ENCODE data around the gene SYMPK.
"Not testable (repeated sequence)": the region's sequence is repeated elsewhere in the genome, so short reads cannot be mapped to it uniquely, and the experiment has no call there.

Gene SYMPK

DNA sequence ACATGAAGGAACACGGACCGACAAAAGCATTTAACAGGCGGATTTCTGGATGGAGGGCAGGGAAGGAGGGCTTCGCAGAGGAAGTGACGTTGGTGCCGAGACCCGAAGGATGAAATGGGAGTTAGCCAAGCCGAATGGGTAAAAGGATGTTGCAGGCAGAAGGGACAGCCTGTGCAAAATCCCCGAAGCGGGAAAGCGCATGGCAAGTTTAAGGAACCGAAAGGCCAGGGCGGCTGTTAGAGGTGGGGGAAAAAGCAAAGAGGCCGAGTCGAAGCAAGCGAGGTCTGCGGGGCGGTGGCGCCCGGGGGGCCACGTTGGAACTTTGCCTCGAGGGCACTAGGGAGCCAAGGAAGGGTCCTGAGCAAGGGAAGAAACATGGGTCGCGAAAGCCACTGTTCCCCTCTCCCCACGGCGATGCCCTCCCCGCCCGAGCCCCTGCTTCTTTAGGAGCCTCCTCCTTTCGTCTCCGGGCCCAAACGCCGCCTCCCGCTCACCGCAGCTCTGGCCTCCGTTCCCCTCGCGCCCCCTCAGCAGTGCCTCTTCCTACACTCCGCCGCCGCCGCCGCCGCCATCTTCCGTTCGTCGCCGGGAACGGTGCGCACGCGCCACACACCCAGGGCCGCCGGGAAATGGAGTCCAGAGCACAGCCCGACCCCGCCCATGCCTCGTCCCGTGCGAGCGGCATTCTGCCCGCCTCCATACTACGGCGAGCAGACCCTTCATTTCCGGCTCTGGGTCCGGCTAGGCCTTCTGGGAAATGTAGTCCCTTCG lies at the start of gene SYMPK:
SYMPK (minus strand) TSS at position 584 of the 771 bp plus-strand sequence. CDS start 8,652 bp downstream, outside the sequence.
- peak; percentile 99 for DNase-seq

DNA sequence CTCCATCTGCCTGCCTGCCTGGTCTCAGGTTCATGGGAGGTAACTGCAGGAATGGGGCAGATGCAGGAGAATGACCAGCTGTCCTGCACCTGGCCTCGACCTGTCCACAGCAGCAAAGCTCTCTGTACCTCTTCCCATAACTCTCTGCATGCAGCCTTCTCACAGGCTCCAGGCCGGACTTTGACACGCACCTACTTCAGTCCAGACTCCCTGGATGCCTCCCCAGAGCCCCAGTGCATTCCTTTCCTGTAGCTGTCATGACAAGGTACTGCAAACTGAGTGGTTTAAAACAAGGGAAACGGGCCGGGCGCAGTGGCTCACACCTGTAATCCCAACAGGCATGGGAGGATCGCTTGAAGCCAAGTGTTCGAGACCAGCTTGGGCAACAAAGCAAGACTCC lies 48.3 kb upstream of the SYMPK start:
- no peak for DNase-seq

GRCh38 chr19:45908956-45909355 lies 46.0 kb upstream of the SYMPK start:
- DNase-seq: no peak

DNA sequence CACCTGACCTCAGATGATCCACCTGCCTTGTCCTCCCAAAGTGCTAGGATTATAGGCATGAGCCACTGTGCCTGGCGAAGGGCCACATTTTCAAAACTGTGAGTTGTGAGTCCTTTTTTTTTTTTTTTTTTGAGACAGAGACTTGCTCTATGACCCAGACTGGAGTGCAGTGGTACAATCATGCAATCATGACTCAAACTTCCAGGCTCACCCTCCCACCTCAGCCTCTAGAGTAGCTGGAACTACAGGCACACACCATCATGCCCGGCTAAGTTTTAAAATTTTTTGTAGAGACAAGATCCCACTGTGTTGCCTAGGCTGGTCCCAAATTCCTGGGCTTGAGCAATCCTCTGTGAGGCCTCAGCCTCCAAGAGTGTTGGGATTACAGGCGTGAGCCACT lies 43.3 kb upstream of the SYMPK start:
- DNase-seq: no peak

GRCh38 chr19:45905011-45905410 lies 42.1 kb upstream of the SYMPK start:
- DNase-seq: no peak

GRCh38 chr19:45902651-45903625 lies 40.0 kb upstream of the SYMPK start:
- DNase-seq: peak; percentile 99

- DNase-seq: peak; percentile 24
Observed at GRCh38 chr19:45901912-45902650, 39.1 kb upstream of the SYMPK start, which contains the start of gene MYPOP. TSS of gene MYPOP (minus strand) at chr19:45902613. CDS start at chr19:45901773, 840 bp downstream.

DNA sequence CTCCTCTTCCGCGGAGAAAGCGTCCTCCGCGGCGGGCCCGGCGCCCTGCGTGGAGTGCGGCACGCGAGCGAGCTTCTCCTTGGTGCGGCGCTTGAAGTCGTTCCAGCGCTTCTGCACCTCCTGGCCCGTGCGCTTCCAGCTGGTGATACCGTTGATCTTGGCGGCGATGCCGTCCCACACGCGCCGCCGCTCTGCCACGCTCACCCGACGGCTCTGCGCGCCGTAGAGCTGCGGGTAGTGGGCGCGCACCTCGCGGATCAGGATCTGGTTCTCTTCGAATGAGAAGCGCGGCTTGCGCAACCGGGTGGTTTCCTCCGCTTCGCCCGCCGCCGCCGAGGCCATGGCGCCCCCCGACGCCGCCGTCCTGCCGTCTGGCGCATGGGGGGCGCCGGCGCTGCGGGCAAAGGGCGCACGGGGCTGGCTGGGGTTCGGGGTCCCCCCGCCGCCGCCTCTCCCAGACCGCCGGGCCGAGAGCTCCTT lies 38.5 kb upstream of the SYMPK start:
- DNase-seq: no peak

DNA sequence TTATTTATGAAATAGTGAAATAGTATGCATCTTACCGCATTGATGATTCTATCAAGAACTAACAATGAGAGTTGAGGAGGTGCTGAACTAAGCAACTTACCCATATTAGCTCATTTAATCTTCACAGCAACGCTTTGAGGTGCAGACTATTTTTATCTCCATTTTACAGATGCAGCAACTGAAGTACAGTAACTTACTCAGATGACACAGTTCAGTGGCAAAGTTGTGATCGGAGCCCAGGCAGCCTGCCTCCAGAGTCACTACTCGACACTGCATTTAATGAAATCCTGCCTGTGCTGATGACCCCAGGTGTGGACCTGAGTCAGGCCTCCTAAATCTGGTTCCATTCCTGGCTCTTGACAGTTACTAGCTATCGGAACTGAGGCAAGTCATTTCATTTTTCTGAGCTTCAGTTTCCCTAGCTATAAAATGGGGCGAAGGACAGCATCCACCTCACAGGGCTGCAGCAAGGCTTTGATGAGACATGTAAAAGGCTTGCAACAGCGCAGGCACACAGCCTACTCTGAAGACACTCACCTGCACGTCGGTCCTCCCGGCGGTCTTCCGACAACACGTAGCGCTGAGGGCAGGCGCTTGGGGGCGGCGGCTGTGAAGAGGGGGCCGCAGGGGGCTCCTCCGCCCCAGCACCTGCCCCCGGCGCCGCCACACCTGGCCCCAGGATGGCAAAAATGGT lies 37.9 kb upstream of the SYMPK start:
- no peak for DNase-seq

DNA sequence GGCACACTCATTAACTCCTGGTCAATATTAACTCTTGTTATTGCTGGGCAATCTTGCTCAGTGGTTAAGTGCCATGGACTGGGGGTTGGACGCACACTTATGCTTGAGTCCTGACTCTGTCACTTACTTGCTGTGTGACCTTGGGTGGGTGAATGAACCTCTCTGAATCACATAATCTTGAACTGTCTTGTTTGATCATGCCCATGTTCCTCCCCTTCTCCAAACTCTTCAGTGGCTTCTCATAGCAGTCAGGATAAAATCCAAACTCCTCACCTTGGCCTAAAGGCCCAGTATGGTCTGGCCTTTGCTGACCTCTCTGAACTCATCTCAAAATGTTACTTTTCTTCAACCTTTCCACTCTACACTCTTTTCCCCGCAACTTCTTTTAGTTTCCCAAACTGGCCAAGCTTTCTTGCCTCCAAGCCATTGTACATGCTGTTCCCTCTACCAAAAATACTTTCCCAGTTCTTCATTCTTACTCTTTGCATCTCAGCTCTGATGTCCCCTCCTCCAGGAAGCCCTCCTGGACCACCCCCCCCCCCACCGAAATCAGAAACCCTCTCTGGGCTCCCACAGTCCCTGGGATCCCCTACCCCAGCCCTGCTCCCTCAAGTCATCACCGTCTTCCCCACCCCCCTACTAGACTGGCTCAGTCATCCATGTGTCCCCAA lies 37.1 kb upstream of the SYMPK start:
- no peak for DNase-seq

DNA sequence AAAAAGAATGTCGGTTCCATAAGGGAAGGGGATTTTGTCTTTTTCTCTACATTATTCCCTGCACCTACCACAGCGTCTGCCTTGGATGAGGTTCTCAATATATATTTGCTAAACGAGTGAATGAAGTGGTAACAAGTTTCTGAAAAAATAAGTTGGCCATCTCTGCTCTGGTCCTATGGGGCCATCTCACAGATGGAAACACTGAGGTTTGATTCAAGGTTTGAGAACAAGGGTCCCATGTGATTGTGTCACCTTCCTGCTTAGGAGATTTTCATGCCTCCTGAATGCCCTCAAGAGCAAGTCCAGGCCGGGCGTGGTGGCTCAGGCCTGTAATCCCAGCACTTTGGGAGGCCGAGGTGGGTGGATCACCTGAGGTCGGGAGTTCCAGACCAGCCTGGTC lies 36.3 kb upstream of the SYMPK start:
- DNase-seq: no peak

- DNase-seq: no peak
Observed at GRCh38 chr19:45897261-45897812, 34.4 kb upstream of the SYMPK start.

DNA sequence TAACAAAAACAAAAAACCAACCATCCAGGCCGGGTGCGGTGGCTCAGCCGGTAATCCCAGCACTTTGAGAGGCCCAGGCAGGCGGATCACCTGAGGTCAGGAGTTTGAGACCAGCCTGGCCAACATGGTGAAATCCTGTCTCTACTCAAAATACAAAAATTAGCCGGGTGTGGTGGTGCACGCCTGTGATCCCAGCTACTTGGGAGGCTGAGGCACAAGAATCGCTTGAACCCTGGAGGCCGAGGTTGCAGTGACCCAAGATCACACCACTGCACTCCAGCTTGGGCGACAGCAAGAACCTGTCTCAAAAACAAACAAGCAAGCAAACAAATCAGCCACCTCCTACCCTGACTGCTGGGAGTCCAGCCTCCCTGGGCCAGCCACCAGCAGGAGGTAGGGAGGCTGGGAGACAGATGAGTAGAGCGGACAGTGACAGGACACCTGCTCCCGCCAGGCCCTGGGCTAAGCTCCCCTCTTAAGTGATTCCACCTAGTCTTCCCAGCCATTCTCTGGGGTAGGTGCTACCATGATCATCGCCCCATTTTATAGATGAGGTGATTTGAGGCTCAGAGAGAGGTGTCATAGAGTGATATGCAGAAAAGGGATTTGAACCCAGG lies 33.1 kb upstream of the SYMPK start:
- DNase-seq: not testable (repeated sequence)

- DNase-seq: no peak
Observed at GRCh38 chr19:45895519-45895972, 32.6 kb upstream of the SYMPK start.

DNA sequence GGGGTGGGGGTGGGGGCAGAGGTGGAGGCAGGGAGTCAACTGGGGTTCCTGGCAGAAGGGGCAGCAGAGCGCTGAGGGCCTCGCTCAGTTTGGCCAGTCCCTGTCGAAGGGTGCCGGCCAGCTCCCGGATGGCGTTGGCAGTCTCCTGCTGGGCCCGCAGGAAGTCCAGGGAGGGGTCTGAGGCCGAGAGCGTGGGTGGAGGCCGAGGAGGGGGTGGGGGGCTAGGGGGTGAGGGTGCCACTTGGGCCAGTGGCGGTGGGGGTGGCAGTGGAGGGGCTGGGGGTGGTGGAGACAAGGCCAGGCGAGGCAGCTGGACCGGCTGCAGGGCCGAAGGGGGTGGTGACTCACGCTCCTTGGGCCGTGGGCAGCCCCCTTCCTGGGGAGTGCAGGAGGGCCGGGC lies 27.9 kb upstream of the SYMPK start:
- no peak for DNase-seq

- DNase-seq: no peak
Observed at GRCh38 chr19:45889210-45889885, 26.4 kb upstream of the SYMPK start.

GRCh38 chr19:45887200-45887710 lies 24.3 kb upstream of the SYMPK start:
- DNase-seq: no peak

DNA sequence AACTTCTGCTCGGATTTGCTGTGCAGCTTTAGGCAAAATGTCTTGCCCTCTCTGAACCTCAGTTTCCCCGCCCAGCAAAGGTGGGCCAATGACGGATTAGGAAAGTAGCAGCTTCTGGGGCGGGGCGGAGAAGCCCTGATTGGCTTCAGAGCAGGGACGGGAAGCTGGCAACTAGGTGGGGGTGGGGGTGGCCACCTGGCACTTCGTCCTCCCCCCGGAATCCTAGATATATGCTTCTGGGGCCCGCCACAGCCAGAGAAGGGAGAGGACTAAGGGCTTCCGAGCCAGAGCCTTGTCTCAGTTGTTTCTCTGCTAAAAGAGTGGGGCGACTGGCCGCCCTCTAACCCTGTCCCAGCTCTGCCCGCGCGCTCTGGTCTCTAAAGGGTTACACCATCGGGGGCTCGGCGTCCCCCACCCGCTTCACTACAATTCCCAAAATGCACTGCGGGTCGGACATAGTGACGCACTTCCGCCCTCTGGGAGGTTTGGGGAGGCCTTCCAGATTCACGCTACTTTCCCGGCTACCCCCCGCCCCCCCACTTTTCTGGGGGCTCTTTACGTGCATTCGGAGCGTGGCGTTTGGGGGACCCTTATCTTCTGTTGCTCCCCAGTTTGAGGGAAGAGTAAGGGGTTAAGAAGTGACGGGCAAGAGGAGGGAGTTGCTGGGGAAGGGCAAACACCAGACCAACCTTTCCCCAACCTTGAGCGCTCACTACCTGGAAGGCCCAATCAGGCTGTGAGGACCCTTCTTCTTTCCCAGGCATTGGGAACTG lies 23.7 kb upstream of the SYMPK start:
- DNase-seq: peak; percentile 94

Data from NCI-H510A treated with DMSO at 0.1 percent for 48 hours (cell line).